K562 (cell line): ENCODE measurements around the gene SDC3.

Experiments used
- ATF3 ChIP-seq, 2 experiments: fragments of 450-650 bp in 1 of 2; sonication (generic) in 1 of 2; formaldehyde crosslinking in 1 of 2; IDR thresholded peaks in 1 of 2; conservative IDR thresholded peaks in 1 of 2; 2 replicates each; pipeline versions ENCODE4 v1.6.1 to v1.8.1; 2016 to 2023; ENCODE audit warnings: mild to moderate bottlenecking in 2 of 2, moderate library complexity in 2 of 2, inconsistent platforms in 1 of 2, missing genetic modification reagents in 1 of 2
- ETV5 ChIP-seq: sonication (generic); formaldehyde crosslinking; IDR thresholded peaks from 2 replicates; pipeline ENCODE4 v1.4.0; 2020; ENCODE audit warnings: low read depth, mild to moderate bottlenecking, missing genetic modification reagents
- EWSR1 ChIP-seq: fragments of 450-650 bp; IDR thresholded peaks from 2 replicates; pipeline ENCODE4 v1.6.1; 2018; ENCODE audit warnings: borderline replicate concordance, mild to moderate bottlenecking, low read depth, moderate library complexity; ENCODE audit not compliant: partially characterized antibody
- FOSL1 ChIP-seq: fragments of 200-800 bp; sonication (Bioruptor generic); conservative IDR thresholded peaks from 2 replicates; pipeline ENCODE4 v1.6.1; 2016; ENCODE audit warnings: missing genetic modification characterization, missing compliant biosample characterization
- IFI16 ChIP-seq: fragments of 250-450 bp; sonication (Bioruptor Pico); IDR thresholded peaks from 2 replicates; pipeline ENCODE4 v2.1.2; 2022; ENCODE audit warnings: mild to moderate bottlenecking, inconsistent platforms
- SPI1 ChIP-seq: IDR thresholded peaks from 2 replicates; pipeline ENCODE4 v1.6.1; 2011; ENCODE audit warnings: low read depth, low read length, control low read depth, borderline replicate concordance
- ZNF23 ChIP-seq: fragments of 250-450 bp; sonication (Bioruptor Pico); IDR thresholded peaks from 2 replicates; pipeline ENCODE4 v1.4.0; 2020; ENCODE audit warnings: mild to moderate bottlenecking
- ZZZ3 ChIP-seq: fragments of 450-650 bp; IDR thresholded peaks from 2 replicates; pipeline ENCODE4 v1.6.1; 2016; ENCODE audit warnings: antibody characterized with exemption, mild to moderate bottlenecking, moderate library complexity
- TF ChIP-seq, protein P1 (sequence below), 3 experiments: IDR thresholded peaks in 2 of 3; conservative IDR thresholded peaks in 1 of 3; 2 replicates each; pipeline ENCODE4 v1.5.1; 2011 to 2012; ENCODE audit warnings: low read length in 3 of 3, mild to moderate bottlenecking in 3 of 3, control low read depth in 2 of 3, improper control_type of control experiment in 1 of 3, inconsistent platforms in 1 of 3, low read depth in 1 of 3, mixed read lengths in 1 of 3, moderate library complexity in 1 of 3; ENCODE audit not compliant: insufficient read depth in 2 of 3

DNA sequence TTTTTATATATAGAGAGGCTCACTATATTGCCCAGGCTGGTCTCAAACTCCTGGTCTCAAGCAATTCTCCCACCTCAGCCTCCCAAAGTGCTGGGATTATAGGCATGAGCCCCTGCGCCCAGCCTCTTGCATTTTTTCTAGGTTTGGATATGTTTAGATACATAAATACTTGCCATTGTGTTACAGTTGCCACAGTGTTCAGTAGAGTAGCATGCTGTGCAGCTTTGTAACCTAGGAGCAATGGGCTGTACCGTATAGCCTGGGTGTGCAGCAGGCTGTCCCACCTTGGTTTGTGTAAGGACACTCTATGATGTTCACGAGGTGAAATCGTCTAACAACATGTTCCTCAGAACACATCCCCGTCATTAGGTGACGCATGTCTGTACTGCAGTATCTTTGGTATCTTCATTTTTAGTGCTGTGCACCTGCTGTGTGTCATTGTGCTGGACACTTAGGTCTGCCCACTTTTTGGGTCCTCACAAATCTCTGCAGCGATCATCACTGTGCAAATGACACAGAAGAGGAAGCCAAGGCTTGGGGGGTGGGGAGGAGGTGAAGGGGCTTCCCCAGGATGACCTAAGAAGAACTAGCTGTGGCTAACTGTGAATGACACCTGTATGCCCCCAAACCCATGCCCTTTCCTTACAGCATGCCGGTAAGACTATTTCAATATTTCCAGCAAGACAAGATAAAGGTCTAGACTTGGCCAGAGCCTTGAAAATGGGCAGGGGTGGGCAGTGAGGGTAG is 44.5 kb downstream of the SDC3 start:
- no peak for TF ChIP-seq SPI1
- TF ChIP-seq FOSL1, result no peak
- no peak for TF ChIP-seq ZZZ3
- no peak for TF ChIP-seq EWSR1
- TF ChIP-seq IFI16 (CRISPR knock-in tag), result no peak
- TF ChIP-seq ATF3 (IDR thresholded peaks at IDR 0.05), result no peak
- TF ChIP-seq ATF3 (CRISPR knock-in tag; conservative IDR thresholded peaks at IDR 0.05), result no peak
- no peak for TF ChIP-seq ZNF23 (CRISPR knock-in tag)
- no peak for TF ChIP-seq ETV5 (CRISPR knock-in tag)
- TF ChIP-seq, protein P1, sequence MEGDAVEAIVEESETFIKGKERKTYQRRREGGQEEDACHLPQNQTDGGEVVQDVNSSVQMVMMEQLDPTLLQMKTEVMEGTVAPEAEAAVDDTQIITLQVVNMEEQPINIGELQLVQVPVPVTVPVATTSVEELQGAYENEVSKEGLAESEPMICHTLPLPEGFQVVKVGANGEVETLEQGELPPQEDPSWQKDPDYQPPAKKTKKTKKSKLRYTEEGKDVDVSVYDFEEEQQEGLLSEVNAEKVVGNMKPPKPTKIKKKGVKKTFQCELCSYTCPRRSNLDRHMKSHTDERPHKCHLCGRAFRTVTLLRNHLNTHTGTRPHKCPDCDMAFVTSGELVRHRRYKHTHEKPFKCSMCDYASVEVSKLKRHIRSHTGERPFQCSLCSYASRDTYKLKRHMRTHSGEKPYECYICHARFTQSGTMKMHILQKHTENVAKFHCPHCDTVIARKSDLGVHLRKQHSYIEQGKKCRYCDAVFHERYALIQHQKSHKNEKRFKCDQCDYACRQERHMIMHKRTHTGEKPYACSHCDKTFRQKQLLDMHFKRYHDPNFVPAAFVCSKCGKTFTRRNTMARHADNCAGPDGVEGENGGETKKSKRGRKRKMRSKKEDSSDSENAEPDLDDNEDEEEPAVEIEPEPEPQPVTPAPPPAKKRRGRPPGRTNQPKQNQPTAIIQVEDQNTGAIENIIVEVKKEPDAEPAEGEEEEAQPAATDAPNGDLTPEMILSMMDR (IDR thresholded peaks at IDR 0.05 in 2 of 3, conservative IDR thresholded peaks at IDR 0.05 in 1 of 3; ENCODE audit: insufficient read depth in 2 of 3, low read depth in 1 of 3, low read length in 3 of 3), result no peak
